ENCODE results near the gene CDKN2AIP. TPM values are rescaled to one million over a fixed set of nuclear protein-coding genes. Genes with fewer than 3 reads are reported as not detected.
A peak's percentile ranks its signal among the peaks of the same experiment; 100 is the strongest.

Gene CDKN2AIP
- polyA plus RNA-seq, 2 donors, result 18.9 to 20.8 TPM

DNA sequence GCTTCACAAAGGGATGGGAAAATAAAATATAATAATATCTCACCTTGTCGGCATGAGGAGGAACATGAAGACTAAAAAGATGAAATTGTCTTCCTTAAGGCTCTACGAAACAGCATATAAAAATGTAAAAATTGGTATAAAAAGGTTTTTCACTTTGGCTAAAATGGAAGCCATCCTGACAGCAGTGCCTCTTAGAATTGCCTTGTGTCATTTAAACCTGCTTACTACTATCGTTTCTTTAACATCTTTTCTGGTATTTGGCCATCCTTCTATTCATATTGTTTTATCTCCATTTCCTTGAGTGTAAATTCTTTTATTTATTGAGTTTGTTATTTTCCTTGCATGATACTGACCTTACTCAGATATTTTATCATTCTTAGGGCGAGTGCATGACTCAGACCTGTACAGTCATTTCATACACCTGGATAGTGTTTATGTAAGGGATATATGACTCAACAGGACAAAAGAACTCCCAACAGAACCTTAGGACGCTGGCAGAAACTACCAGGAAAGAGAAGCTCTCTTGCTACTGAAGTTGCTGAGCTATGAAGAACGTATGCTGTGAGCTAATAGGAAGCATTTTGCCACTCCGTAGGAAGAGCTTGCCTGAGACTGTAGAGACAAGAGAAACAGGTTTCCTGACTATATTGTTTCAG is 5.8 kb upstream of the CDKN2AIP start:
- Histone ChIP-seq H3K4me3 (ENCODE audit: low read depth in 1 of 2, low read length in 2 of 2) (no peak overlapping the region), H3K9me3 (ENCODE audit: control insufficient read depth in 2 of 2, insufficient read depth in 1 of 2, low read depth in 1 of 2, low read length in 1 of 2) (peaks cover 0 to 3% of the 10 kb centered on the region in 2 donors), H3K36me3 (ENCODE audit: control insufficient read depth in 2 of 2, insufficient read depth in 2 of 2, low read length in 1 of 2) (no peaks in the 10 kb centered on the region), H3K4me1 (ENCODE audit: control insufficient read depth in 2 of 2, insufficient read depth in 2 of 2, low read length in 1 of 2) (no peaks in the 10 kb centered on the region), H3K27me3 (ENCODE audit: control insufficient read depth in 1 of 2, insufficient read depth in 2 of 2, low read length in 2 of 2) (no peaks in the 10 kb centered on the region), H3K27ac (ENCODE audit: low read depth in 2 of 2, low read length in 1 of 2) (peak overlapping the region; percentile 74 to 76)
- 47 to 50% methylated on average over 7 of the region's 7 CpGs for WGBS, 2 donors

DNA sequence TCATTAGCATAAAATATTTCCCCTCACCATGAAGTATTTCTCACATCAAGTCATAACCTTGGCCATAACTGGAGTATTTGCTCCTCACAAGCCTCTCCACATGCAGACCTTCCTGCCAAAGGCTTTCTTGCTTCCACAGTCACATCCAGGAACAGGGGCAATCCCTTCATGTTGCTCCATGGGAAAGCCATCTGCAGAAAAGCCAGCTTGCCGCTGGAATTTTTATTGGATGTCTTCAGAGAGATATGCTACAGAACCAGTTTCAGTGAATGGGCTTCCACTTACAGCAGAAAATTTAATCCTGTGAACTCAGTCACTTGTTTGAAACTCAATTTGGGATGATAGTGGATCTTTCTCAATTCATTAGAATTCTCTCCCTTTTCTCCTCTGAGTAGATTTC is 3.2 kb upstream of the CDKN2AIP start:
- H3K4me3 ChIP-seq (ENCODE audit: low read depth in 1 of 2, low read length in 2 of 2), result no peak overlapping the region
- peaks cover 3% of the 10 kb centered on the region in 2 donors for H3K4me1 ChIP-seq (ENCODE audit: control insufficient read depth in 2 of 2, insufficient read depth in 2 of 2, low read length in 1 of 2)
- no peaks in the 10 kb centered on the region for H3K27me3 ChIP-seq (ENCODE audit: control insufficient read depth in 1 of 2, insufficient read depth in 2 of 2, low read length in 2 of 2)
- peaks cover 3 to 4% of the 10 kb centered on the region in 2 donors for H3K36me3 ChIP-seq (ENCODE audit: control insufficient read depth in 2 of 2, insufficient read depth in 2 of 2, low read length in 1 of 2)
- H3K9me3 ChIP-seq (ENCODE audit: control insufficient read depth in 2 of 2, insufficient read depth in 1 of 2, low read depth in 1 of 2, low read length in 1 of 2), result peaks cover 0 to 3% of the 10 kb centered on the region in 2 donors
- H3K27ac ChIP-seq (ENCODE audit: low read depth in 2 of 2, low read length in 1 of 2), result peak overlapping the region in 1 of 2 donors; percentile 11
- 55 to 78% methylated on average over 1 of the region's 1 CpG for WGBS, 2 donors

DNA sequence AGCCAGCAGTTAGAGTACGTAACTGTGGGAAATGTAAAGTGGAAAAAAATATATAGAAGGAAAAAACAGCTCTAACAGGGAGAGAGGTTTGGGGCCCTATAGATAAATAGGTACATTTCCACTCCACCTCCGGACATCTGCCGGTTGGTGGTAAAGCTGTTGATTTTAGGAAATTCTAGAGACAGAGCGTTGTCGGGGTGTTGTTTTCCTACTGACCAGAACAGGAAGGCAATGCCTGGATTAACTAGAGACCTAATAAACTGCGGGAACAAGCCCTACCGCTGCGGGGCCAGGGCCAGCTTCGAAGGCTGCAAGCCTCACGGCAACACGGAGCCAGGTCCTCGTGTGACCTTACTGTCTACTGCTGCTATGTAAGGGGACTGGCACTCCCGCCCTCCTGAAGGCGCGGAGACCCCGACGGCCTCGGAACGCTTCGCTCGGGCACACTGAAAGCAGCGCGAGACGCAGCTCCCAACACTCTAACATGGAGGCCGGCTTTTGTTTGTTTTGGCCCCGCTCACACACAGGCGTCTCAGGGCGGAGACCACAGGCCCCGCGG is 702 bp upstream of the CDKN2AIP start:
- H3K27me3 ChIP-seq (ENCODE audit: control insufficient read depth in 1 of 2, insufficient read depth in 2 of 2, low read length in 2 of 2), result no peaks in the 10 kb centered on the region
- H3K9me3 ChIP-seq (ENCODE audit: control insufficient read depth in 2 of 2, insufficient read depth in 1 of 2, low read depth in 1 of 2, low read length in 1 of 2), result no peaks in the 10 kb centered on the region
- peaks cover 3 to 4% of the 10 kb centered on the region in 2 donors for H3K4me1 ChIP-seq (ENCODE audit: control insufficient read depth in 2 of 2, insufficient read depth in 2 of 2, low read length in 1 of 2)
- peaks cover 8 to 12% of the 10 kb centered on the region in 2 donors for H3K36me3 ChIP-seq (ENCODE audit: control insufficient read depth in 2 of 2, insufficient read depth in 2 of 2, low read length in 1 of 2)
- WGBS, 2 donors, result 1% methylated on average over 30 of the region's 30 CpGs
- H3K4me3 ChIP-seq (ENCODE audit: low read depth in 1 of 2, low read length in 2 of 2), result peak overlapping the region; percentile 85 to 92
- peak overlapping the region; percentile 99 to 100 for H3K27ac ChIP-seq (ENCODE audit: low read depth in 2 of 2, low read length in 1 of 2)

DNA sequence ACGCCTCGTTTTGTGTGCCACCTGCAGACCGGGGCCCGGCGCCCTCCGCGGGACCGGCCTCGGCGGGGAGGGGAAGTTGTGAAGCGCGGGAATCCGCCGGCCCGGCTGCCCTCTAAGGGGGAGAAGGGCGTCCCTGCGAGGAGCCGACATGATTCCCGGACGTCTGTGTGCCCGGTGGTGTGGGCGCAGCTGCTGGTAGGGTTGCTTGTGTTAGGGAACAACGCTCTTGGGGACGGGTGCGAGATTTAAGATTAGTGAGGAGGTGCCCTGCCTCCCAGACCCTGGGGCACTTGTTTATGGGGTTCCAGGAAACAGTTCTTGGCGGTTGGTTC is 627 bp downstream of the CDKN2AIP start:
- H3K4me1 ChIP-seq (ENCODE audit: control insufficient read depth in 2 of 2, insufficient read depth in 2 of 2, low read length in 1 of 2), result peaks cover 3 to 4% of the 10 kb centered on the region in 2 donors
- H3K9me3 ChIP-seq (ENCODE audit: control insufficient read depth in 2 of 2, insufficient read depth in 1 of 2, low read depth in 1 of 2, low read length in 1 of 2), result no peaks in the 10 kb centered on the region
- H3K4me3 ChIP-seq (ENCODE audit: low read depth in 1 of 2, low read length in 2 of 2), result peak overlapping the region; percentile 85 to 92
- no peaks in the 10 kb centered on the region for H3K27me3 ChIP-seq (ENCODE audit: control insufficient read depth in 1 of 2, insufficient read depth in 2 of 2, low read length in 2 of 2)
- H3K36me3 ChIP-seq (ENCODE audit: control insufficient read depth in 2 of 2, insufficient read depth in 2 of 2, low read length in 1 of 2), result peaks cover 8 to 12% of the 10 kb centered on the region in 2 donors
- 0 to 1% methylated on average over 26 of the region's 26 CpGs for WGBS, 2 donors
- H3K27ac ChIP-seq (ENCODE audit: low read depth in 2 of 2, low read length in 1 of 2), result peak overlapping the region; percentile 99 to 100

DNA sequence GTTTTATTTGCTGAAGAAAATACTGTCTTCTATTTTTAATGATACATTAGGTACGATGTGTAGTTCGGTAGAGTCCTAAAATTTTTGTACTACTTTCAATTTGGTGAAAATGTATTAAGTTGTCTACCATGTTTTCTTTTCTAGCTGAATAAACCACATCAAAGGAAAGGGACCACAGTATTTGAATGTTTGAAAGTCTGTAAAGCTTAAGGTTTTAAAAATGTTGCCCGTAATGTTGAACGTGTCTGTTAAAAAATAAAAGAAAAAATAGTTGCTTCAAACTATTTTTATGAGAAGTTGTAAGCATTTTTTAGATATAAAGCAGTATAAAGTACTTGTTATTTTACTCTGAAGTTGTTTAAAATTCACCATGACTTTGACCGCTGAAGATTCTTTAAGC is 3.2 kb downstream of the CDKN2AIP start:
- Histone ChIP-seq H3K9me3 (ENCODE audit: control insufficient read depth in 2 of 2, insufficient read depth in 1 of 2, low read depth in 1 of 2, low read length in 1 of 2) (no peaks in the 10 kb centered on the region), H3K4me1 (ENCODE audit: control insufficient read depth in 2 of 2, insufficient read depth in 2 of 2, low read length in 1 of 2) (peaks cover 3 to 4% of the 10 kb centered on the region in 2 donors)

DNA sequence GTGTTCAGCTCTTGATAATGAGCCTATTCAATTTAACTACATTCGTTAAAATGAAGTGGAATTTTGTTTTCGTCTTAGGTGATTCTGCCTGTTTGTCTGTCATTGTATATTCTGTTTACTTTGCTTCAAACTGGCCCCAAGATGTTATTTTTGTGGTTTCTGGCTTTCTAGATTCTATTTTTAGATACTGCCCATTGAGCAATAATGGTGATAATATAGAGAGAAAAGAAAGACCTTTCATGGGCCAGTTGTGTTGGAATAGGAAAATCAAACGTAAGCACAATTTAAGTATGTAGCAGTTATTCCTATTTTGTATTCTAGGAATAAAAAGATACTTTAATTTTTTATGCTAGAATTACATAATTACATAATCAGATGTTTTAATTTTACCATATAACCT is 4.0 kb downstream of the CDKN2AIP start:
- Histone ChIP-seq H3K27me3 (ENCODE audit: control insufficient read depth in 1 of 2, insufficient read depth in 2 of 2, low read length in 2 of 2) (no peaks in the 10 kb centered on the region), H3K4me3 (ENCODE audit: low read depth in 1 of 2, low read length in 2 of 2) (peak overlapping the region in 1 of 2 donors; percentile 11), H3K4me1 (ENCODE audit: control insufficient read depth in 2 of 2, insufficient read depth in 2 of 2, low read length in 1 of 2) (peaks cover 3 to 4% of the 10 kb centered on the region in 2 donors), H3K9me3 (ENCODE audit: control insufficient read depth in 2 of 2, insufficient read depth in 1 of 2, low read depth in 1 of 2, low read length in 1 of 2) (no peaks in the 10 kb centered on the region), H3K27ac (ENCODE audit: low read depth in 2 of 2, low read length in 1 of 2) (no peak overlapping the region), H3K36me3 (ENCODE audit: control insufficient read depth in 2 of 2, insufficient read depth in 2 of 2, low read length in 1 of 2) (peaks cover 8 to 14% of the 10 kb centered on the region in 2 donors)
- WGBS, 2 donors, result 71 to 74% methylated on average over 3 of the region's 3 CpGs

More for the DNA sequence above, 3.2 kb downstream of the CDKN2AIP start:
- 79 to 84% methylated on average over 5 of the region's 5 CpGs for WGBS, 2 donors
- Histone ChIP-seq H3K27me3 (ENCODE audit: control insufficient read depth in 1 of 2, insufficient read depth in 2 of 2, low read length in 2 of 2) (no peaks in the 10 kb centered on the region), H3K36me3 (ENCODE audit: control insufficient read depth in 2 of 2, insufficient read depth in 2 of 2, low read length in 1 of 2) (peaks cover 8 to 14% of the 10 kb centered on the region in 2 donors), H3K4me3 (ENCODE audit: low read depth in 1 of 2, low read length in 2 of 2) (no peak overlapping the region), H3K27ac (ENCODE audit: low read depth in 2 of 2, low read length in 1 of 2) (no peak overlapping the region)

DNA sequence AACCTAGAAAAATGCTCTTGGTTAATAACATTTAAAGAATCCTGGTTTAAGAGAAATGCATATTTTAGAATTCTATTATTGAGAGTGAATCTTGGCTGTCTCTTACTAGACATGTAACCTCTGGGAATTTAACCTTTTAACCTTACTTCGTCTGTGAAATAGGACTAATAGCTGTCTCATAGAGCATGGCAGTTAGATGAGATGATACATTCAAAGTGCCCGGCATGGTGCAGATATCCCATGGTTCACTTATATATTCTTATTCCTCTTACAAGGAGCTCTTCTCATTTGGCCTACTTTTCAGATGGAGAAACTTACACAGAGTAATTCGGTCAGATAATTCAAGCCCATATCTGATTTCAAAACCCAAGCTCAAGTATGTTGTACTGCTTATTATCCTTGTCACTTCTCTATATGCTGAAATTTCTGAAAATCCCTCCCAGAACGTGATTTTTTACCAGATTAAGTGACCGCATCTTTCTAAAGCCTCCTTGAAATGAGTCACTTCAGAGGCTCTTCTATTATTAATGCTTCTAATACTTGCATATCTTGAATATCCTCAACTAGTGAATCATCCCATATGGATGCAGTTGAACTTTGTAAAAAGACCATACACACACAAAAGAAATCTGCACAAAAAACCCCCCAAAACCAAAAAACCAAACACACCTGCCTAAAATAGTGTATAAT is 4.9 kb downstream of the CDKN2AIP start:
- Histone ChIP-seq H3K27ac (ENCODE audit: low read depth in 2 of 2, low read length in 1 of 2) (no peak overlapping the region), H3K9me3 (ENCODE audit: control insufficient read depth in 2 of 2, insufficient read depth in 1 of 2, low read depth in 1 of 2, low read length in 1 of 2) (no peaks in the 10 kb centered on the region), H3K27me3 (ENCODE audit: control insufficient read depth in 1 of 2, insufficient read depth in 2 of 2, low read length in 2 of 2) (no peaks in the 10 kb centered on the region), H3K4me3 (ENCODE audit: low read depth in 1 of 2, low read length in 2 of 2) (no peak overlapping the region), H3K4me1 (ENCODE audit: control insufficient read depth in 2 of 2, insufficient read depth in 2 of 2, low read length in 1 of 2) (peaks cover 3 to 4% of the 10 kb centered on the region in 2 donors), H3K36me3 (ENCODE audit: control insufficient read depth in 2 of 2, insufficient read depth in 2 of 2, low read length in 1 of 2) (peaks cover 10 to 14% of the 10 kb centered on the region in 2 donors)
- 68 to 72% methylated on average over 5 of the region's 5 CpGs for WGBS, 2 donors

DNA sequence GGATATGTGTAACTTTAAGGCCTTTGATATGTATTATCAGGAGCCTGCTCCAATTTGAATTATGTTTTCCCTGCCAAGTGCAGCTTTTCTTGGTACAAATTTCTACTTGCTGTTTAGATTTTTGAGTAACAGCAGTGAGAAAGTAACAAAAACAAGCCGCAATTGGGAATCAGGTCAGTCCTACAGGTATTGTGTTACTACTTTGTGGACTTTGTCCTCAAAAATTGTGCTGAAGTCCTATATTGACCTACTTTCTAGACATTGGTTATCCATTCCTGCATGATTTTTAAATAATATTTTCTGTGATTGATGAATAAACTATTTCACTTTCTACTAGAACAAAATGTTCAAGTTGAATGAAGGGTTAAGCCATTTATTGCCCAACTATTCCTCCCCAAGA is 5.7 kb downstream of the CDKN2AIP start:
- H3K36me3 ChIP-seq (ENCODE audit: control insufficient read depth in 2 of 2, insufficient read depth in 2 of 2, low read length in 1 of 2), result peaks cover 10 to 14% of the 10 kb centered on the region in 2 donors
- 97 to 100% methylated on average over 1 of the region's 1 CpG for WGBS, 2 donors

DNA sequence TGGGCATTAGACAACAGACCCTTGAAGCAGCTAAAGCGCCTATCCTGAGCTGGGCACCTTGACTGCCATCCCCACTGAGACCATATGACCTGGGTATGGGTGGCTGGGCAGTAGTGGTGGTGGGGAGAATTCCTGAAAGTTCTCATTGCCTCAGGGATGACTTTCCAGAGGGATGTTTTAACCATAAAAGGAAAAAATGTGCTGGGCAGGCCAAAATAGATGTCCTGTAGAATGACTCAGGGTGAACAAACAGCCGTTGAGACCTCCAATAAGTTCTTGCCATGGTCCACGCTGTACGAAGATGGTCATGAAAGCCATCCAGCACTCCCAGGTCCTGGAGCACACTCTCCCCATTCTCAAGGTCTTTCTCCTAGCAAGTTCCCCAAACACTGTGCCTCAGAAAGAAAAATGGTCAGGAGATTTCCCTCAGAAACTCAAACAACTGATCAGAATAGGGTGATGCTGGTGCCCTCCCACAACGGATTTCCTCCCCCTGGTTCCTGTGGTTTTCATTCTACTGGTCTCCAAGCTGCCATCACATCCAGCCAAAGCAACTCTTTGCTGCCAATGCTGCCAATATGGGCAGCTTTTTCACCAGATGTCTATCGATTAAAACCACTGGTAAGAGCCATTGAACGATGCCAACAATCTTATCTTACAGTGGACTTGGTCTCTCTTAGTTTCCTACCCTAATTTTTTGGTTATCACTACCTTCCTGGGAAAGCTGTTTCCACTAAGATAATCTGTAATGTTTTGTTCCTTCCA is 11.2 kb downstream of the CDKN2AIP start:
- Histone ChIP-seq H3K36me3 (ENCODE audit: control insufficient read depth in 2 of 2, insufficient read depth in 2 of 2, low read length in 1 of 2) (peaks cover 2% of the 10 kb centered on the region in 2 donors), H3K27ac (ENCODE audit: low read depth in 2 of 2, low read length in 1 of 2) (no peak overlapping the region), H3K9me3 (ENCODE audit: control insufficient read depth in 2 of 2, insufficient read depth in 1 of 2, low read depth in 1 of 2, low read length in 1 of 2) (no peaks in the 10 kb centered on the region), H3K27me3 (ENCODE audit: control insufficient read depth in 1 of 2, insufficient read depth in 2 of 2, low read length in 2 of 2) (no peaks in the 10 kb centered on the region), H3K4me3 (ENCODE audit: low read depth in 1 of 2, low read length in 2 of 2) (no peak overlapping the region), H3K4me1 (ENCODE audit: control insufficient read depth in 2 of 2, insufficient read depth in 2 of 2, low read length in 1 of 2) (no peaks in the 10 kb centered on the region)
- 88 to 89% methylated on average over 7 of the region's 7 CpGs for WGBS, 2 donors

More for the DNA sequence above, 5.7 kb downstream of the CDKN2AIP start:
- no peak overlapping the region for H3K4me3 ChIP-seq (ENCODE audit: low read depth in 1 of 2, low read length in 2 of 2)
- no peaks in the 10 kb centered on the region for H3K9me3 ChIP-seq (ENCODE audit: control insufficient read depth in 2 of 2, insufficient read depth in 1 of 2, low read depth in 1 of 2, low read length in 1 of 2)
- peaks cover 3 to 4% of the 10 kb centered on the region in 2 donors for H3K4me1 ChIP-seq (ENCODE audit: control insufficient read depth in 2 of 2, insufficient read depth in 2 of 2, low read length in 1 of 2)
- no peaks in the 10 kb centered on the region for H3K27me3 ChIP-seq (ENCODE audit: control insufficient read depth in 1 of 2, insufficient read depth in 2 of 2, low read length in 2 of 2)
- no peak overlapping the region for H3K27ac ChIP-seq (ENCODE audit: low read depth in 2 of 2, low read length in 1 of 2)
